ENCODE measurements around the gene TRABD2B. TPM values are rescaled to one million over a fixed set of nuclear protein-coding genes. Genes with fewer than 3 reads are reported as not detected.

TRABD2B gene
- total RNA-seq, 1 experiment from 2014 or later: 0.05 TPM

GRCh38 chr1:48026275-48026674, 29.1 kb upstream of the TRABD2B start:
- Histone ChIP-seq H3K9me2 (ENCODE audit: insufficient read depth) (no peaks in the 10 kb centered on the region), H3K27me3 (ENCODE audit: insufficient read depth, low read length) (peaks cover 11% of the 10 kb centered on the region; the same call in 1 of the 2 replicates), H3K4me3 (replicated peaks in 1 of 2; ENCODE audit: low read depth in 1 of 2, low read length in 2 of 2) (no peak overlapping the region), H3K4me1 (ENCODE audit: control insufficient read depth in 1 of 2, insufficient read depth in 2 of 2, low read length in 2 of 2) (no peaks in the 10 kb centered on the region), H3K27ac (ENCODE audit: low read depth, low read length) (no peak overlapping the region), H3K79me2 (ENCODE audit: insufficient read depth, low read length) (no peaks in the 10 kb centered on the region), H4K20me1 (ENCODE audit: insufficient read depth) (no peaks in the 10 kb centered on the region), H2AFZ (ENCODE audit: low read depth, low read length, poor library complexity, severe bottlenecking) (no peak overlapping the region), H3K36me3 (ENCODE audit: control insufficient read depth in 1 of 2, insufficient read depth in 2 of 2, low read length in 2 of 2) (no peaks in the 10 kb centered on the region), H3K4me2 (ENCODE audit: low read length) (no peak overlapping the region), H3K9me3 (ENCODE audit: control insufficient read depth in 1 of 2, insufficient read depth in 1 of 2, low read depth in 1 of 2, low read length in 2 of 2) (no peaks in the 10 kb centered on the region), H3K9ac (ENCODE audit: low read length) (no peak overlapping the region)
- ChIA-PET RAD21 (ENCODE audit: low non-redundant PET in 1 of 2, low total read pairs in 2 of 2, uncharacterized antibody in 2 of 2, unreplicated experiment in 2 of 2) (no interaction called here), POLR2A (no interaction called here), CTCF (no interaction called here)
- BruUV-seq (replicated peaks): no TSS peak
- DNase-seq (ENCODE audit: low read depth, low spot score) (no peak), ATAC-seq (no peak)
- intact Hi-C loops (cut with micrococcal nuclease): no loop called here
- TF ChIP-seq ZNF274 (IDR thresholded peaks at IDR 0.05; ENCODE audit: low read depth, low read length) (no peak), SIN3A (IDR thresholded peaks at IDR 0.05; ENCODE audit: low read depth) (no peak), EGR1 (IDR thresholded peaks at IDR 0.05; ENCODE audit: low read depth) (no peak), MAX (IDR thresholded peaks at IDR 0.05) (no peak), EZH2 (IDR thresholded peaks at IDR 0.05) (no peak), TCF7L2 (IDR thresholded peaks at IDR 0.05; ENCODE audit: borderline replicate concordance, extremely low read depth, insufficient read depth, insufficient read length) (no peak), POLR2AphosphoS5 (IDR thresholded peaks at IDR 0.05; ENCODE audit: low read depth, low read length) (no peak), POLR2A (IDR thresholded peaks at IDR 0.05; ENCODE audit: borderline replicate concordance, extremely low read depth, insufficient read depth, insufficient read length) (no peak), CTCF (IDR thresholded peaks at IDR 0.05 in 2 of 3, conservative IDR thresholded peaks at IDR 0.05 in 1 of 3; ENCODE audit: borderline replicate concordance in 1 of 3, insufficient read depth in 1 of 3, low read depth in 2 of 3, low read length in 2 of 3) (no peak), YY1 (IDR thresholded peaks at IDR 0.05; ENCODE audit: extremely low read depth, insufficient replicate concordance, low read depth, low read length) (no peak), CEBPB (IDR thresholded peaks at IDR 0.05; ENCODE audit: low read depth) (no peak), RAD21 (IDR thresholded peaks at IDR 0.05; ENCODE audit: low read depth) (no peak), ZFX (IDR thresholded peaks at IDR 0.05) (no peak), EZH2phosphoT487 (IDR thresholded peaks at IDR 0.05; ENCODE audit: borderline replicate concordance) (no peak), ZBTB33 (IDR thresholded peaks at IDR 0.05; ENCODE audit: extremely low read depth, insufficient replicate concordance, low read length) (no peak), REST (IDR thresholded peaks at IDR 0.05; ENCODE audit: low read depth) (no peak), CBX3 (IDR thresholded peaks at IDR 0.05; ENCODE audit: low read depth) (no peak), SP1 (IDR thresholded peaks at IDR 0.05; ENCODE audit: low read depth) (no peak)
- TF ChIP-seq, protein P1, sequence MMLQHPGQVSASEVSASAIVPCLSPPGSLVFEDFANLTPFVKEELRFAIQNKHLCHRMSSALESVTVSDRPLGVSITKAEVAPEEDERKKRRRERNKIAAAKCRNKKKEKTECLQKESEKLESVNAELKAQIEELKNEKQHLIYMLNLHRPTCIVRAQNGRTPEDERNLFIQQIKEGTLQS (IDR thresholded peaks at IDR 0.05): no peak

Measured in HCT116 (cell line).